GM18505 (cell line): ENCODE measurements around the gene DCST2.

Experiments used
- ATAC-seq: cut with Tn5 transposase; IDR thresholded peaks from one replicate; pipeline ENCODE4 v1.9.1; 2021; ENCODE audit not compliant: unreplicated experiment
- POLR2A ChIP-seq: IDR thresholded peaks from 4 replicates; pipeline ENCODE4 v1.6.1; 2011; ENCODE audit warnings: borderline replicate concordance; ENCODE audit not compliant: insufficient read depth, insufficient read length; ENCODE audit errors: extremely low read depth

DCST2 gene

GRCh38 chr1:155073377-155074242, 40.0 kb upstream of the DCST2 start:
- no peak for TF ChIP-seq POLR2A
- no peak for ATAC-seq

DNA sequence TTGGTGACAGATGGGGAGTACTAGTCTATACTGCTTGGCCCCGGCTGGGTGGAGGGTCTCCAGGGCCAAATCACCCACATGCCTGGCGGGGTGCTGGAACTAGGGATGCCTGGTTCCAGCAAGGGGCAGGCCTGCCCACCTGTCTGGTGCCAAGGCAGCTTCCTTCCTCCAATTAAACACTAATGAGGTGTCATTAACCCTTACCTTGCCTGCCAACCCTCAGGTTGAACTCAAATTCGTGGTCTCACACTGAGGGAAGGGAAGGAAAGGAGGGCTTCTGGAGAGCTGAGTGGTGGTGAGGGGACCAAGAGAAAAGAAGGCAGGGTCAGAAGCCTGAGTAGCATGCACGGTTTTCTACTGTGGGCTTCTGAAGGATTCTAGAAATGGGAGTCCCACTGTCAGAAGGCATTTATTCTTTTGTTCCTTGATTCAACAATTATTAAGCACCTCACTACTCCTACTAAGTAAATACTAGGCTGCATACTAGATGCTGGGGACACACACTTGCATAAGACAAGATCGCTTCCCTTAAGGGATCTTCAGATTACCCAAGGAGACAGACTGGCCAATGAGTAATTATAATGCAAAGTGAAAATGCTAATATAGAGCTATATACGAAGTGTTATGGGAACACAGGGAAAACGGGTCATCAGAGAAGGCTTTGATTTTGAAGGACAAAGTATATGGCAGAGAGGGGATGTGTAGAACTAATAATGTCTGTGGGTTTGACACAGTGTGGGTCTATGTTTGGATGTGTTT, 39.1 kb upstream of the DCST2 start:
- no peak for ATAC-seq
- no peak for TF ChIP-seq POLR2A

- no peak for TF ChIP-seq POLR2A
- ATAC-seq: no peak
Observed at GRCh38 chr1:155071701-155072100, 38.1 kb upstream of the DCST2 start.

- no peak for TF ChIP-seq POLR2A
- peak; percentile 60 for ATAC-seq
Observed at GRCh38 chr1:155070721-155071569, 37.4 kb upstream of the DCST2 start.

DNA sequence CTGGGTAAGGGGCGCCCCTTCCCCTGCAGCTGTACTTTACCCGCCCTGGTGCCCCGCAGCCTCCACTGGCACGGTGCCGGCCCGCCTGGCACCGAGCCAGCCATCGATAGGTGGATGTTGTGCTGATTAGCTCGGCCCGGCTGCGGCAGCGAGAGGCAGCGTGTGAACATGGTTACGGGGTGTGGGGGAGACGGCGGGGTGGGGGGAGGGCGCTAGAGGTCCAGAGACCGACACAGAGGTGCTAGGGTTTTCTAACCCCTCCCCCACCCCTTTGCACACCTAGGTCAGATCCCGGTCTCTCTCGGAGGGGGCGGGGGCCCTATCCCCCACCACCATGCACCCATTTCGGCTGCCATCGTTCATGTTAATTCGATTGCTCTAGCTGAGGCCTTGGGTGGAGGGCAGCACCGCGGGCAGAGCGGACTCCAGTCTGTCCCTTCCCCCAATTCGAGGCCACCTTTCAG, 36.6 kb upstream of the DCST2 start:
- ATAC-seq: no peak
- no peak for TF ChIP-seq POLR2A

DNA sequence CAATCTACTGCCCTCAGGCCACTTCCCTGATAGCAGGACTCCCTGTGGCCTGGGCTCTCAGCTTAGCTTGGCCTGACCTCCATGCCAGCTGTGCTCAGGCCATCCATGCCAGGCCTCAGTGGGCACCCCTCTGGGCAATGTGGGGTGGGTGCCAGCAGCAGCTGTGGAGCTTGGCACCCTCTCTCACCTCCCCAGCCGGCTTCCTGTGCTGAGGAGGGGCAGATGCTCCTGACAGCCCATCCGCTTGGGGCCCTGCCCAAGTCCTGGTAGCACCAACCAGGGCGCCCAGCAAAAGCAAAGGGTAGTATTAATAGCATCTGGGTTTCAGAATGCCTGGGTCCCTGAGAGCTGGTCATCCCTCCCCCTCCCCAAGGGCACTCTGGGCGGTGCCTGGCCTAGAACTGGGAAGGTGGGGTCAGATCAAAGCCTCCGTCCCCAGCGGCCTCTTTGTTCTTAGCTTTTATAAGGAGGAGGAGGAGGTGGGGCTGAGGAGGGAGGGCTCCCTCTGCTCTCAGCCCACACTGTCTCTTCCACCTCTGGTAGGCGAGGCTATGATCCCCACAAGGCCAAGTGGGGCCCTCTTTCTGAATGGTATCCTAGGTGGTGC, 36.1 kb upstream of the DCST2 start:
- no peak for TF ChIP-seq POLR2A
- ATAC-seq: no peak

- TF ChIP-seq POLR2A: no peak
- no peak for ATAC-seq
Observed at GRCh38 chr1:155068599-155068998, 35.0 kb upstream of the DCST2 start.

GRCh38 chr1:155066777-155067176, 33.2 kb upstream of the DCST2 start:
- no peak for ATAC-seq

DNA sequence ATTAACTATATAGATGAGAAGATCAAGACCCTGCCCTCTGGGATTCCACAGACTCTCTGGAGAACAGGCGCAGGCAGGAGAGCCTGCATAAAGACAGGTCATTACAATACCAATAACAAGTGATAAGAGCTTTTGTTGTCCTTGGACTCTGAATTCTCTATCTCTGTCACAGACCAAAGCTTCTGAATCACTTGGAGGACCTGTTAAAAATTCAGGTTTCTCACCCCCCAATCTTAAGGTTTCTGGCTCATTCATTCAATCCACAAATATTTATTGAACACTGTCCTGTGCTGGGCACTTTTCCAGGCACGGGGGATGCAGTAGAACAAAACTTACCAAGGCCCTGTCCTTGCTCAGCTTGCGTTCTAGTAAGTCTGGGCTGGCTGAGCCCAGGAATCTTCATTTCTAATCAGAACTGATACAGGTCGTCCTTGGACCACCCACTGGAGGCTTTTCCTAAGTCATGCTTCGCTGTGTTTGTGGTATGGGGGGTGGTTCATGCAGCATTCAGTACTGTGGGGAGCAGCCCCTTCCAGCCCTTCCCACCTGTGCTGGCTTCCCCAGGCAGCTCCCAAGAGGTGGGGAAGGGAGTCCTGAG, 31.4 kb upstream of the DCST2 start:
- ATAC-seq: no peak
- no peak for TF ChIP-seq POLR2A

More at GRCh38 chr1:155066777-155067176, 33.2 kb upstream of the DCST2 start:
- TF ChIP-seq POLR2A: no peak

DNA sequence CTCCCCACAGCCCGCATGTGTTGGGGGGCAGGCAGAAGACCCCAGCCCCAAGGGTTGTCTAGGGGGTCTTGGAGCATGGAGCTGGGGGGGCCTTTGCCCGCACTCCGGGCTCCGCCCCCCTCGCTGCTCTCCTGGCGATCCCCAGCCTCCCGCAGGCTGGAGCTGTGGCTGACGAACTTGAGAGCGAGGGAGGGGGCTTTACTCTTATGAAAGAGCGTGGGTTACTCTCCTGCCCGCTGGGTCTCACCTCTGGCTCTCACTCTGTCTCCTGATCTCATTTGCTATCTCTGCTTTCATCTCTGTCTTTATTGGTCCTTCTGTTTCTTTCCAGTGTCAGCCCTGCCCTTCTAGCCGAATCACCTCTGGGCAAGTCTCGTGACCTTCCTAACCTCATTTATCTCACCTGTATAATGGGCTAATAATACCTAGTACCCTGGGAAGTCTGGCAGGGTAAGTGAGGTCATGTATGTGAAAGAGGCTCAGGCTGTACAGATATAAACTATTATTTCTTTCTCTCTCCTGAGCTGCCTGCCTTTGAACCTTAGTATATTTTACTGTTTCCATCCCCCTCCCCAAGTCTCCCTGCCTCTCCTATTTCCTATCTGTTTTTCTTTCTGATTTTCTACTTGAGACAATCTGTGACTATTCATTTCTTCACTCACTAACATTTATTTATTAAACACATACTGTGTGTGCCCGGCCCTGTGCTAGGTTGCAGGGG, 30.7 kb upstream of the DCST2 start:
- ATAC-seq: no peak
- no peak for TF ChIP-seq POLR2A

- TF ChIP-seq POLR2A: peak; percentile 82
- ATAC-seq: peak; percentile 38
Observed at GRCh38 chr1:155063550-155064110, 30.0 kb upstream of the DCST2 start, which contains the start of gene EFNA4. TSS of gene EFNA4 (plus strand) at chr1:155063740. CDS start at chr1:155063824, 84 bp downstream.
